Activated B cell treated with CpG ODN at 0.5 μM for 24 hours (primary cell): ENCODE measurements around the gene VRK3. TPM values are rescaled to one million over a fixed set of nuclear protein-coding genes. Genes with fewer than 3 reads are reported as not detected.

Experiments used
- ATAC-seq: fragments of 200-7000 bp; cut with Tn5 transposase; one replicate; pipeline ENCODE4 v1.10.0; 2021; ENCODE audit warnings: low read depth, mild to moderate bottlenecking, moderate library complexity
- CTCF ChIA-PET: fragments of 350-600 bp; sonication (Branson Sonifier 250); formaldehyde crosslinking; loops from one replicate; lab custom pipeline; 2021; ENCODE audit warnings: antibody characterized with exemption; lab: Charles Lee
- POLR2A ChIA-PET: fragments of 350-600 bp; sonication (Branson Sonifier 250); formaldehyde crosslinking; loops from one replicate; lab custom pipeline; 2021; ENCODE audit warnings: antibody characterized with exemption; lab: Charles Lee
- DNase-seq: peaks from one replicate; pipeline ENCODE4 v3.0.0; 2022
- H3K27ac Mint-ChIP-seq: one replicate; pipeline ENCODE4 v1.8.0; 2020; ENCODE audit warnings: mixed read lengths
- H3K27me3 Mint-ChIP-seq: one replicate; pipeline ENCODE4 v1.8.0; 2021; ENCODE audit warnings: mixed read lengths
- H3K36me3 Mint-ChIP-seq: one replicate; pipeline ENCODE4 v1.8.0; 2021; ENCODE audit warnings: low read depth, mixed read lengths
- H3K4me1 Mint-ChIP-seq: one replicate; pipeline ENCODE4 v1.8.0; 2021; ENCODE audit warnings: mixed read lengths
- H3K4me3 Mint-ChIP-seq: one replicate; pipeline ENCODE4 v1.8.0; 2020; ENCODE audit warnings: mild to moderate bottlenecking, mixed read lengths
- H3K9me3 Mint-ChIP-seq: one replicate; pipeline ENCODE4 v1.8.0; 2020; ENCODE audit warnings: mixed read lengths
- CTCF ChIP-seq: fragments of 200-600 bp; IDR thresholded peaks from one replicate; pipeline ENCODE4 v1.8.0; 2022; ENCODE audit warnings: antibody characterized with exemption, mild to moderate bottlenecking
- intact Hi-C: fragments of 100-400 bp; cut with micrococcal nuclease; formaldehyde crosslinking; loops from one replicate; pipeline ENCODE4 v1.15.1; 2024
- total RNA-seq: library from RNA; stranded (reverse); gene quantifications from 2 replicates; pipeline ENCODE4 v1.2.3, GENCODE V29; 2022

The VRK3 gene
- total RNA-seq, 1 donor from 2014 or later: 82.6 TPM

- ATAC-seq: no peak
- H3K4me3 Mint-ChIP-seq: no peak overlapping the region
- no peaks in the 10 kb centered on the region for H3K9me3 Mint-ChIP-seq
- H3K36me3 Mint-ChIP-seq: peaks cover 53% of the 10 kb centered on the region
- intact Hi-C loops: no loop called here
- ChIA-PET POLR2A (no interaction called here), CTCF (no interaction called here)
- DNase-seq: no peak
- H3K4me1 Mint-ChIP-seq: peaks cover 29% of the 10 kb centered on the region
- TF ChIP-seq CTCF: no peak
- H3K27me3 Mint-ChIP-seq: no peaks in the 10 kb centered on the region
- H3K27ac Mint-ChIP-seq: no peak overlapping the region
Measured at GRCh38 chr19:50020481-50020880, 4.7 kb downstream of the VRK3 start.

GRCh38 chr19:50016225-50016807 lies 8.9 kb downstream of the VRK3 start:
- ATAC-seq (no peak), DNase-seq (no peak)
- Mint-ChIP-seq H3K27ac (no peak overlapping the region), H3K27me3 (no peaks in the 10 kb centered on the region), H3K9me3 (no peaks in the 10 kb centered on the region), H3K4me1 (no peaks in the 10 kb centered on the region), H3K4me3 (no peak overlapping the region), H3K36me3 (peaks cover 82% of the 10 kb centered on the region)
- POLR2A ChIA-PET: no interaction called here
- TF ChIP-seq CTCF: no peak
- CTCF ChIA-PET: no interaction called here
- intact Hi-C loops: no loop called here

DNA sequence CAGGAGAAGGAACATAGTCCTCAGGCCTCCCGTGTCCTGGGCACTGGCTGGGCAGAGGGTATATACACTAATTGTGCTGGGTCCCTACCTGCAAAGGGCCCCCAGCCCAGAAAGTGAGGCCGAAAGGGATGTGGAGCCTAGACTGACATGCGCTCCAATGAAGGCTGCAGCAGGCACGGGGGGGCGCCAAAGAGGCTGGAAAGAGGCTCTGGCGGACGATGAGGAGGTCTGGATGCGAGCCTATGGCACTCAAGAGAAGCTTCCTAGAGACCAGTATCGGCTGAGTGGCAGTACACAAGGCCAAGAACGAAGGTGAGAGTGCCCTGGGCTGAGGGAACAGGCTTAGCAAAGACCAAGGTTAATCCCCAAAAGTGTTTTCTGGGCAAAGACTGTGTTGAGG lies 16.6 kb downstream of the VRK3 start:
- Mint-ChIP-seq H3K4me1 (peaks cover 3% of the 10 kb centered on the region), H3K27ac (no peak overlapping the region), H3K4me3 (no peak overlapping the region), H3K27me3 (no peaks in the 10 kb centered on the region), H3K36me3 (peaks cover 74% of the 10 kb centered on the region), H3K9me3 (no peaks in the 10 kb centered on the region)
- ChIA-PET POLR2A (no interaction called here), CTCF (no interaction called here)
- ATAC-seq (no peak), DNase-seq (no peak)
- intact Hi-C loops: no loop called here
- TF ChIP-seq CTCF: no peak

GRCh38 chr19:50007947-50008346 lies 17.2 kb downstream of the VRK3 start:
- CTCF ChIA-PET: no interaction called here
- H3K4me1 Mint-ChIP-seq: peaks cover 3% of the 10 kb centered on the region
- DNase-seq (no peak), ATAC-seq (no peak)
- no peaks in the 10 kb centered on the region for H3K27me3 Mint-ChIP-seq
- H3K27ac Mint-ChIP-seq: no peak overlapping the region
- no peaks in the 10 kb centered on the region for H3K9me3 Mint-ChIP-seq
- no peak overlapping the region for H3K4me3 Mint-ChIP-seq
- TF ChIP-seq CTCF: no peak
- H3K36me3 Mint-ChIP-seq: peaks cover 74% of the 10 kb centered on the region
- POLR2A ChIA-PET: no interaction called here
- intact Hi-C loops: no loop called here

DNA sequence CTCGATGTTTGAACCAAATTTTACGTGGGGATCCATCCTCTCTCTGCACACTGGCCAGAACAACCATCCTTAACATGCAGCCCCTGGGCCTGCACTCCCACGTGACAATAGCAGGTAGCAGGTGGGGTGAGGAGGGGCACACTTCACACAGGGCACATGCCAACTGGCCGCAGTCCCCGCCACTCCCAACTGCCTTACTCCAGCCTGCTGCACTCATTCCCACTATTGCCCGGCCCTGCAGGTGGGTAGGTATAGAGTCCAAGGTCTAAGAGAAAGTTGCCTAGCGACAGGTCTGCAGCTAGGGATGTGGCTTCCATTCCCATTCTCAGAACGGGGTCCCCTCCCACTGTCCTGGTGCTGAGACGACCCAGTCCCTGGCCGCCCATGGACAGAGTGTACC lies 18.0 kb downstream of the VRK3 start:
- intact Hi-C loops: no loop called here
- POLR2A ChIA-PET: interaction anchor here (0.8 kb wide), 1 partner anchor 8 kb away, joined by 4 read pairs; no protein-coding TSS in a partner anchor
- DNase-seq (no peak), ATAC-seq (no peak)
- CTCF ChIA-PET: no interaction called here
- Mint-ChIP-seq H3K4me1 (peaks cover 3% of the 10 kb centered on the region), H3K4me3 (no peak overlapping the region), H3K36me3 (peaks cover 73% of the 10 kb centered on the region), H3K9me3 (no peaks in the 10 kb centered on the region), H3K27ac (no peak overlapping the region), H3K27me3 (no peaks in the 10 kb centered on the region)
- no peak for TF ChIP-seq CTCF
